HG03175 (cell line): ENCODE data around the gene NR3C2.

Source experiments
- ATAC-seq: cut with Tn5 transposase; IDR thresholded peaks from one replicate; pipeline ENCODE4 v1.9.1; 2021; ENCODE audit warnings: mild to moderate bottlenecking, moderate library complexity; ENCODE audit not compliant: unreplicated experiment

The NR3C2 gene

GRCh38 chr4:148266240-148266639, 176.0 kb downstream of the NR3C2 start:
- ATAC-seq: no peak

GRCh38 chr4:148265627-148266026, 176.6 kb downstream of the NR3C2 start:
- no peak for ATAC-seq

- ATAC-seq: no peak
Measured at GRCh38 chr4:148263802-148264201, 178.4 kb downstream of the NR3C2 start.

GRCh38 chr4:148263127-148263526, 179.1 kb downstream of the NR3C2 start:
- no peak for ATAC-seq

- no peak for ATAC-seq
Measured at GRCh38 chr4:148261848-148262247, 180.4 kb downstream of the NR3C2 start.

GRCh38 chr4:148259841-148260240, 182.4 kb downstream of the NR3C2 start:
- ATAC-seq: no peak

GRCh38 chr4:148258535-148258934, 183.7 kb downstream of the NR3C2 start:
- ATAC-seq: no peak

GRCh38 chr4:148255344-148255720, 186.9 kb downstream of the NR3C2 start:
- no peak for ATAC-seq

GRCh38 chr4:148254621-148255343, 187.4 kb downstream of the NR3C2 start:
- ATAC-seq: no peak

- no peak for ATAC-seq
Measured at GRCh38 chr4:148253768-148254167, 188.4 kb downstream of the NR3C2 start.

GRCh38 chr4:148248824-148249223, 193.4 kb downstream of the NR3C2 start:
- ATAC-seq: no peak

GRCh38 chr4:148245015-148245414, 197.2 kb downstream of the NR3C2 start:
- no peak for ATAC-seq

GRCh38 chr4:148243837-148244236, 198.4 kb downstream of the NR3C2 start:
- ATAC-seq: no peak

GRCh38 chr4:148240241-148240640, 202.0 kb downstream of the NR3C2 start:
- no peak for ATAC-seq

- ATAC-seq: no peak
Measured at GRCh38 chr4:148239494-148239985, 202.7 kb downstream of the NR3C2 start.

- no peak for ATAC-seq
Measured at GRCh38 chr4:148238811-148239493, 203.3 kb downstream of the NR3C2 start.

- no peak for ATAC-seq
Measured at GRCh38 chr4:148238086-148238485, 204.1 kb downstream of the NR3C2 start.

GRCh38 chr4:148235809-148236208, 206.4 kb downstream of the NR3C2 start:
- no peak for ATAC-seq

- no peak for ATAC-seq
Measured at GRCh38 chr4:148229798-148230197, 212.4 kb downstream of the NR3C2 start.

GRCh38 chr4:148229028-148229427, 213.2 kb downstream of the NR3C2 start:
- ATAC-seq: no peak

GRCh38 chr4:148227147-148227546, 215.1 kb downstream of the NR3C2 start:
- no peak for ATAC-seq

- no peak for ATAC-seq
Measured at GRCh38 chr4:148226341-148226740, 215.9 kb downstream of the NR3C2 start.
